Endothelial cell of umbilical vein (primary cell): Measurements from ENCODE around the gene CCR1.
"Not testable (repeated sequence)": the region's sequence is repeated elsewhere in the genome, so short reads cannot be mapped to it uniquely, and the experiment has no call there.

Experiments
- CTCF ChIP-seq, 2 donors: IDR thresholded peaks; 1 replicate in 1 of 2; 2 replicates in 1 of 2; pipeline ENCODE4 v1.5.1; 2011; ENCODE audit warnings: low read length in 2 of 2, mild to moderate bottlenecking in 2 of 2, moderate library complexity in 2 of 2, control low read depth in 1 of 2, inconsistent platforms in 1 of 2, low read depth in 1 of 2; ENCODE audit not compliant: insufficient read depth in 1 of 2; ENCODE audit errors: extremely low read depth in 1 of 2
- GATA2 ChIP-seq: IDR thresholded peaks from 2 replicates; pipeline ENCODE4 v1.7.0; 2011; ENCODE audit warnings: low read depth, mild to moderate bottlenecking, moderate library complexity, mixed read lengths, low read length; ENCODE audit not compliant: insufficient read length, insufficient read depth
- POLR2A ChIP-seq: IDR thresholded peaks from 2 replicates; pipeline ENCODE4 v1.6.1; 2012; ENCODE audit warnings: low read depth, mild to moderate bottlenecking, control low read depth, low read length
- POLR2AphosphoS5 ChIP-seq: IDR thresholded peaks from 2 replicates; pipeline ENCODE4 v1.6.1; 2012; ENCODE audit warnings: low read depth, mild to moderate bottlenecking, control low read depth, low read length, moderate library complexity; ENCODE audit not compliant: insufficient read depth

- not testable (repeated sequence) for TF ChIP-seq POLR2A; POLR2AphosphoS5; CTCF (IDR thresholded peaks at IDR 0.05; ENCODE audit: extremely low read depth in 1 of 2, insufficient read depth in 1 of 2, low read depth in 1 of 2, low read length in 2 of 2); GATA2
Observed at GRCh38 chr3:46157685-46158084, 50.4 kb downstream of the CCR1 start.
